SK-N-SH (cell line): ENCODE data around the gene MYO16. TPM values are rescaled to one million over a fixed set of nuclear protein-coding genes. Genes with fewer than 3 reads are reported as not detected.

Experiments
- CTCF ChIA-PET: fragments of 300-600, 350-600 bp; formaldehyde crosslinking; extraction: SDS; loops from one replicate; lab custom pipeline; 2021; lab: Yijun Ruan, JAX
- POLR2A ChIA-PET: fragments of 350-600 bp; sonication (Branson Sonifier 250); formaldehyde crosslinking; extraction: SDS; loops from one replicate; lab custom pipeline; 2020; ENCODE audit warnings: antibody characterized with exemption, inconsistent platforms; lab: Yijun Ruan, JAX
- DNase-seq: peaks from one replicate; pipeline ENCODE4 v3.0.0; 2012
- H2AFZ ChIP-seq: fragments of 200-600 bp; sonication (generic); 2 replicates; pipeline ENCODE4 v1.8.1; 2016; ENCODE audit warnings: antibody characterized with exemption, mild to moderate bottlenecking, low read depth
- H3F3A ChIP-seq: fragments of 200-600 bp; sonication (generic); replicated peaks from 2 replicates; pipeline ENCODE3; 2016; ENCODE audit warnings: antibody characterized with exemption, mild to moderate bottlenecking; ENCODE audit not compliant: insufficient read depth
- H3K27ac ChIP-seq, 2 experiments: fragments of 200-500 bp in 1 of 2; fragments of 200-600 bp in 1 of 2; sonication (Bioruptor generic) in 1 of 2; sonication (generic), shearing (Covaris generic) in 1 of 2; 2 replicates each; pipeline versions ENCODE4 v1.5.1 to v1.6.1; 2014 to 2016; ENCODE audit warnings: low read depth in 2 of 2, inconsistent platforms in 1 of 2, low read length in 1 of 2, mild to moderate bottlenecking in 1 of 2, mixed read lengths in 1 of 2
- H3K27me3 ChIP-seq: fragments of 200-600 bp; sonication (generic), shearing (Covaris generic); 2 replicates; pipeline ENCODE4 v1.6.1; 2016; ENCODE audit warnings: mixed run types; ENCODE audit not compliant: insufficient read depth
- H3K36me3 ChIP-seq, 2 experiments: fragments of 200-500 bp in 1 of 2; fragments of 200-600 bp in 1 of 2; sonication (Bioruptor generic) in 1 of 2; sonication (generic) in 1 of 2; replicated peaks in 1 of 2; 2 replicates each; pipeline versions ENCODE3 to v1.5.1; 2014 to 2016; ENCODE audit warnings: low read length in 1 of 2, mild to moderate bottlenecking in 1 of 2; ENCODE audit not compliant: insufficient read depth in 2 of 2, control insufficient read depth in 1 of 2
- H3K4me1 ChIP-seq, 2 experiments: fragments of 200-500 bp in 1 of 2; fragments of 200-600 bp in 1 of 2; sonication (Bioruptor generic) in 1 of 2; sonication (generic), shearing (Covaris generic) in 1 of 2; 2 replicates each; pipeline versions ENCODE4 v1.5.1 to v1.6.1; 2014 to 2016; ENCODE audit warnings: low read depth in 1 of 2, low read length in 1 of 2, mixed run types in 1 of 2; ENCODE audit not compliant: insufficient read depth in 2 of 2, control insufficient read depth in 1 of 2
- H3K4me2 ChIP-seq: fragments of 200-600 bp; sonication (generic), shearing (Covaris generic); 2 replicates; pipeline ENCODE4 v1.6.1; 2017; ENCODE audit warnings: mixed run types
- H3K4me3 ChIP-seq, 2 experiments: fragments of 200-500 bp in 1 of 2; fragments of 200-600 bp in 1 of 2; sonication (Bioruptor generic) in 1 of 2; sonication (generic), shearing (Covaris generic) in 1 of 2; 2 replicates each; pipeline versions ENCODE4 v1.5.1 to v1.8.1; 2014 to 2016; ENCODE audit warnings: low read depth in 2 of 2, inconsistent platforms in 1 of 2, low read length in 1 of 2, mild to moderate bottlenecking in 1 of 2, mixed read lengths in 1 of 2, moderate library complexity in 1 of 2
- H3K79me2 ChIP-seq: fragments of 200-600 bp; sonication (generic); 2 replicates; pipeline ENCODE4 v1.8.1; 2017; ENCODE audit warnings: mild to moderate bottlenecking; ENCODE audit not compliant: insufficient read depth
- H3K9ac ChIP-seq: fragments of 200-600 bp; sonication (generic); 2 replicates; pipeline ENCODE4 v1.6.1; 2017; ENCODE audit warnings: mixed run types
- H3K9me2 ChIP-seq: fragments of 200-600 bp; sonication (generic); 2 replicates; pipeline ENCODE4 v1.6.1; 2017; ENCODE audit warnings: mixed run types
- H3K9me3 ChIP-seq: fragments of 200-600 bp; sonication (generic); 2 replicates; pipeline ENCODE4 v1.6.1; 2017; ENCODE audit warnings: mixed run types, mild to moderate bottlenecking, moderate library complexity
- H4K20me1 ChIP-seq: fragments of 200-600 bp; sonication (generic); 2 replicates; pipeline ENCODE4 v1.6.1; 2017; ENCODE audit warnings: mild to moderate bottlenecking, mixed run types; ENCODE audit not compliant: insufficient read depth
- CTCF ChIP-seq: fragments of 200-600 bp; sonication (generic); IDR thresholded peaks from 2 replicates; pipeline ENCODE4 v1.6.1; 2017; ENCODE audit warnings: antibody characterized with exemption, mild to moderate bottlenecking, moderate library complexity
- EP300 ChIP-seq, 2 experiments: IDR thresholded peaks; 2 replicates each; pipeline versions ENCODE4 v1.4.0 to v1.6.1; 2012; ENCODE audit warnings: borderline replicate concordance in 1 of 2, low read depth in 1 of 2, low read length in 1 of 2
- FOXJ3 ChIP-seq: sonication (generic); formaldehyde crosslinking; IDR thresholded peaks from 2 replicates; pipeline ENCODE4 v1.5.1; 2020; ENCODE audit warnings: mild to moderate bottlenecking, missing genetic modification reagents
- FOXM1 ChIP-seq: IDR thresholded peaks from 2 replicates; pipeline ENCODE4 v1.4.0; 2012; ENCODE audit warnings: low read depth, mild to moderate bottlenecking
- GABPA ChIP-seq: IDR thresholded peaks from 2 replicates; pipeline ENCODE4 v1.4.0; 2012; ENCODE audit warnings: low read depth, mild to moderate bottlenecking
- GATA2 ChIP-seq: sonication (generic); formaldehyde crosslinking; IDR thresholded peaks from 2 replicates; pipeline ENCODE4 v1.5.0; 2020; ENCODE audit warnings: mild to moderate bottlenecking, missing genetic modification reagents
- IRF3 ChIP-seq: fragments of 150-350 bp; IDR thresholded peaks from 2 replicates; pipeline ENCODE4 v1.6.1; 2016; ENCODE audit warnings: mild to moderate bottlenecking, low read depth, low read length
- MAX ChIP-seq: IDR thresholded peaks from 2 replicates; pipeline ENCODE4 v1.4.0; 2012; ENCODE audit warnings: low read depth
- MEF2A ChIP-seq: IDR thresholded peaks from 2 replicates; pipeline ENCODE4 v1.4.0; 2012; ENCODE audit warnings: low read depth, borderline replicate concordance
- NFIC ChIP-seq: IDR thresholded peaks from 2 replicates; pipeline ENCODE4 v1.4.0; 2012; ENCODE audit warnings: borderline replicate concordance
- POLR2AphosphoS5 ChIP-seq: IDR thresholded peaks from 2 replicates; pipeline ENCODE4 v1.6.1; 2012; ENCODE audit warnings: low read depth, low read length
- RCOR1 ChIP-seq: fragments of 150-350 bp; IDR thresholded peaks from 2 replicates; pipeline ENCODE4 v1.6.1; 2017; ENCODE audit warnings: antibody characterized with exemption, low read length
- RXRA ChIP-seq: IDR thresholded peaks from 2 replicates; pipeline ENCODE4 v1.4.0; 2012; ENCODE audit warnings: low read depth, mild to moderate bottlenecking, borderline replicate concordance
- SIN3A ChIP-seq: IDR thresholded peaks from 2 replicates; pipeline ENCODE4 v1.6.1; 2012; ENCODE audit warnings: low read depth, mild to moderate bottlenecking, low read length, moderate library complexity, borderline replicate concordance
- SMC3 ChIP-seq: IDR thresholded peaks from 2 replicates; pipeline ENCODE4 v1.6.1; 2012; ENCODE audit warnings: low read depth, low read length, improper control_type of control experiment
- TCF12 ChIP-seq: IDR thresholded peaks from 2 replicates; pipeline ENCODE4 v1.4.0; 2012
- TEAD4 ChIP-seq: IDR thresholded peaks from 2 replicates; pipeline ENCODE4 v1.4.0; 2012; ENCODE audit warnings: mild to moderate bottlenecking, borderline replicate concordance; ENCODE audit not compliant: insufficient read depth
- USF2 ChIP-seq: fragments of 150-350 bp; IDR thresholded peaks from 2 replicates; pipeline ENCODE4 v1.6.1; 2017; ENCODE audit warnings: antibody characterized with exemption, low read length, low read depth, borderline replicate concordance
- WGBS: methylation state at CpG from one replicate; pipeline ENCODE4 v1.1.6; 2017; ENCODE audit warnings: low lambda C conversion rate; 5-methylcytosine and 5-hydroxymethylcytosine counted together
- polyA plus RNA-seq, 3 experiments: library from polyadenylated mRNA; depleted of rRNA; stranded (reverse); fragments of >200 nt; gene quantifications; 2 replicates each; pipeline ENCODE4 v1.2.3, GENCODE V29; 2012

Gene MYO16
- polyA plus RNA-seq, 1 of the 3 experiments (the other 2 are of a cell fraction), result 0.07 TPM

GRCh38 chr13:109033090-109033489 is 403.7 kb downstream of the MYO16 start (continued):
- TF ChIP-seq CTCF, result no peak
- no peak for TF ChIP-seq NFIC
- no peak for TF ChIP-seq EP300 (IDR thresholded peaks at IDR 0.05; ENCODE audit: borderline replicate concordance in 1 of 2, low read depth in 1 of 2, low read length in 1 of 2)
- no peak for TF ChIP-seq RXRA
- TF ChIP-seq MEF2A, result no peak
- TF ChIP-seq FOXJ3 (CRISPR knock-in tag), result no peak

GRCh38 chr13:109036078-109036780 is 406.8 kb downstream of the MYO16 start:
- CTCF ChIA-PET, result no interaction called here
- H3K4me1 ChIP-seq, result no peaks in the 10 kb centered on the region; a peak in 1 of 4 replicates
- no peak overlapping the region for H3K4me2 ChIP-seq
- TF ChIP-seq RCOR1 (no peak), MAX (no peak), POLR2AphosphoS5 (no peak), TEAD4 (no peak), TCF12 (no peak), SMC3 (no peak), USF2 (no peak), GABPA (no peak), EP300 (IDR thresholded peaks at IDR 0.05; ENCODE audit: borderline replicate concordance in 1 of 2, low read depth in 1 of 2, low read length in 1 of 2) (no peak), IRF3 (no peak), GATA2 (CRISPR knock-in tag) (no peak), SIN3A (no peak), FOXM1 (no peak)
- TF ChIP-seq, all 33 proteins: peak for 0
- Histone ChIP-seq H3K79me2 (no peaks in the 10 kb centered on the region), H3K4me3 (no peak overlapping the region), H3K27ac (no peak overlapping the region), H3K9ac (no peak overlapping the region), H3K36me3 (no peaks in the 10 kb centered on the region), H3K9me3 (no peaks in the 10 kb centered on the region), H4K20me1 (no peaks in the 10 kb centered on the region), H3K27me3 (no peaks in the 10 kb centered on the region), H3F3A (no peaks in the 10 kb centered on the region), H3K9me2 (no peaks in the 10 kb centered on the region), H2AFZ (no peak overlapping the region)
- no peak for DNase-seq
- WGBS, result 77% methylated on average over 7 of the region's 7 CpGs
- POLR2A ChIA-PET, result no interaction called here
